IPS-18c (cell line): ENCODE data around the gene CASKIN1.
"Not testable (repeated sequence)": the region's sequence is repeated elsewhere in the genome, so short reads cannot be mapped to it uniquely, and the experiment has no call there.

Source experiments
- H3K4me3 ChIP-seq: 2 replicates; pipeline ENCODE4 v1.7.0; 2013; ENCODE audit warnings: low read depth, mild to moderate bottlenecking, low read length, moderate library complexity; ENCODE audit not compliant: insufficient read depth
- H3K9me3 ChIP-seq: one replicate; pipeline ENCODE4 v1.6.1; 2013; ENCODE audit warnings: mild to moderate bottlenecking, low read length, moderate library complexity; ENCODE audit not compliant: control insufficient read depth, insufficient read depth

Gene CASKIN1

DNA sequence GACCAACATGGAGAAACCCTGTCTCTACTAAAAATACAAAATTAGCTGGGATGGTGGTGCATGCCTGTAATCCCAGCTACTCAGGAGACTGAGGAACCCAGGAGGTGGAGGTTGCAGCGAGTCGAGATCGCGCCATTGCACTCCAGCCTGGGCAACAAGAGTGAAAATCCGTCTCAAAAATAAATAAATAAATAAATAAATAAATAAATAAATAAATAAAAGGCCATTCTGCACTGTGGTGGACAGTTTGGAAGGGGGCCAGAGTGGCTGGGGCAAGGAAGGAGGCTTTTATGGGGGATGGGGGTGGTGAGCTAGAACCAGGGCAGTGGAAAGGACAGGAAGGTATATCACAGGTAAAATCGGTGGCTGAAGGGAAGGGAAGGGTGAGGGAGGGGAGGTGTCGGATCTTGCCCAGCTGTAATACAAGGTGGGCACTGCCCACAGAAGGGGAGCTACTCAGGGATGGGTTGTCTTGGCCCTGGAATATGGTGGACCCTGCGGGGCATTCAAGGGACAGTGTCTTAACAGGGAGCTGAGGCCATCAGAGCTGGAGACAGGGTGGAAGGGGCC is 6.8 kb upstream of the CASKIN1 start:
- not testable (repeated sequence) for H3K4me3 ChIP-seq

GRCh38 chr16:2200313-2200712 is 3.9 kb upstream of the CASKIN1 start:
- no peak overlapping the region for H3K4me3 ChIP-seq
- H3K9me3 ChIP-seq = no peaks in the 10 kb centered on the region

More for the DNA sequence above, 6.8 kb upstream of the CASKIN1 start:
- not testable (repeated sequence) for H3K9me3 ChIP-seq

DNA sequence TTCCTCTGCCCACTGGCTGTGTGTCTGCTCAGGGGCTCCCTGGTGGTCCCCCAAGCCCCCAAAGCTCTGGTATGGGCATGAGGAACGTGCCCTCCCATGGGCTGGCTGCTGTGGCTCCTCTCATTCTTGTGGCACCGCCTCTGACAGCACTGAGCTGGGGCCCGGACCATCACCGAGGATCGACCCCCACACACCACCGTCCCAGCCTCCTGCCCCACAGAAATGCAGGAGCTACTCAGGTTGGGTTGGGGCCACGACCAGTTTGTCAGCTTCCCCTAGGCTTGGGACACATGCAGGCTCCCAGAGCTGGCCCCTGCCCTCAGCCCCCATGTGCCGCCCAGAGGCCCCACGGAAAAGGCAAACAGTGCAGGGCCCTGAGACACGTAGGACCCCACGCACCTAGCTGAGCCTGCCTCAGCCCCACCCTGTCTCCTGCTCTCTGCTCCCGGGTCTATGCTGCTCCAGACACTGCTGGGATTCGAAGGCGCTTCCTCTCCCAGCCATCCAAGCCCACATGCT is 3.3 kb upstream of the CASKIN1 start:
- Histone ChIP-seq H3K4me3 (no peak overlapping the region), H3K9me3 (no peaks in the 10 kb centered on the region)

GRCh38 chr16:2199095-2199494 is 2.7 kb upstream of the CASKIN1 start:
- Histone ChIP-seq H3K9me3 (no peaks in the 10 kb centered on the region), H3K4me3 (no peak overlapping the region)

- no peak overlapping the region for H3K4me3 ChIP-seq
- H3K9me3 ChIP-seq = no peaks in the 10 kb centered on the region
Observed at GRCh38 chr16:2198283-2198682, 1.9 kb upstream of the CASKIN1 start.

GRCh38 chr16:2197765-2198164 is 1.4 kb upstream of the CASKIN1 start:
- no peak overlapping the region for H3K4me3 ChIP-seq

DNA sequence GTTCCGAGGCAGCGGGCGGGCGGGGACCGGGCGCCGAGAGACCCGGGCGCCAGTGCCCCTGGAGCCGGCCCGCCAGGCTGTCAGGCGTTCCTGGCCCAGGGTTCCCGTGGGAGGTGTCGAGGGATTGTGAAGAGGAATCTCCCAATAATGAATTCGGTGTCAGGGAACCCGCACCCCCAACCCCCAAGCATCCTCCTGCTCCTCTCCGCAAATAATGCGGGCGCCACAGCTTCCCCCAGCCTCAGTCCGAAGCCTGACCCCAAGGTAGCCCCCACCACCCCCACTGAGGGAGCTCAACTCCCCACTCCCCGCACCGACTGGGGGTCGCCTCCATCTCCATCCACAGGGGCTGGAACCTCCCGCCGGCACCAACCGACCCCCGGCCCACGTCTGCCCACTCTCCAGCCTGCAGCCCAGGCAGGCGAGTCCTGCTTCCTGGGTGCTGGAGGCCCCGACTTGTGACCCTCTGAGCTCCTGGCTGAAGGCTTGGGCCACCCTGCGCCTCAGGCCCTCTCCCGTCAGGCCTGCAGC is 641 bp upstream of the CASKIN1 start:
- Histone ChIP-seq H3K4me3 (peak overlapping the region; percentile 51), H3K9me3 (no peaks in the 10 kb centered on the region)

More at GRCh38 chr16:2197765-2198164, 1.4 kb upstream of the CASKIN1 start:
- H3K9me3 ChIP-seq = no peaks in the 10 kb centered on the region

DNA sequence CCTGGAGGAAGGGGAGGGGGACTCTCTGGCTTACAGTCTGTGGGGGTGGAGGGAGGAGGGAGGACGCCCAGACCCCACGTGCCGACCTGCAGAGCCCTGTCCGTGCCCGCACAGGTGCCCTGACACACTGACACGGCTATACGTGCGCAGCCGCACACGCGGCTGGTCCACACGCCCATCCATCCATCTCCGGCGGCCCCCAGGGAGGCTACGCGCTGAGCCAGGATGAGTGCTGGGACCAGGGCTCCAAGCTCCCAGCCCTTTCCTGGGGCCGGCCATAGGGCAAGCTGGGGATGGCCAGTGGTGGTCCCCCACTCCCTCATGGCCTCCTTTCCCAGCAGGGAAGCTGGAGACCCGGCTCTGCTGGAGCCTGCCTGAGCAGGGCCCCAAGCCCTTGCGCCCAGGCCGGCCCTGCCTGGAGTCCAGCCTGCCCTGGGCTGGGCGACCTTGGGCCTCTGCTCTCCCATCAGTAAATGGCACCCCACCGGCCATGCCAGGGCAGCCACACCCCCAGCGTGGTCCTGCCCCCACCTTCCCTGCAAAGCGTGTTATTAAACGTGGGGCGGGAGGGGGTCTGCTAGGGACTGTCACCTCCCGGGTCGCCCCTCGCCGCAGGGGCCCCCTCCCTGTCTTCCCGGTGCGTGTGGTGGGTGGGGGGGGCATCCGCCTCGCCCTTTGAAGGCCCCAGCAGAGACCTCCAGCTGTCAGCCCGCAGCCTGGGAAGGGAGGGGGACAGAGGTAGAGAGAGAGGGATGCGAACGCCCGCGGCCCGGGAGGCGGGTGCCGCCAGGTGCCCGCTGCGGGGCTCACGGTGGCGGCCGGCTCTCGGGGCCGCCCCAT is 863 bp downstream of the CASKIN1 start:
- Histone ChIP-seq H3K4me3 (peak overlapping the region; percentile 57), H3K9me3 (no peaks in the 10 kb centered on the region)

DNA sequence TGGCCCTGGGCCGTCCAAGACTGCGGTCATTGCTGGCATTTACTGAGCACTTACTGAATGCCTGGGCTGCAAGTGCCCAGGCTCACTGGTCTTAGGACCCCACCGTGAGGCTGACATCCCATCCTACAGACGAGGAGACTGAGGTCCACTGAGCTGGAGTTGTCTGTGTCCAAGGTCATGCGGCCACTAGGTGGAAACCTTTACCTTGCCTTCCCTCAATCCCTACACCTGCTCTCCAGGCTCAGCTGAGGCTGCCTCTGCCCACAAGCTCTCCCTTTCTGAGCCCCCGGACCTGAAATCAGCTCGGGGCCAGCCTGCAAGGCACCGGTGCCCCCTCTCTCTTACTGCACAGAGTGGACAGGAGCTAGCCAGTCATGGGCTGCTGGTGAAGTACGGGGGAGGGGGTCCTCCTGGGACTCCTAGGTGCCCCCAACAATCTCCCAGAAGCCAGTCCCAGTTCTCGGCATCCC is 1.5 kb downstream of the CASKIN1 start:
- peak overlapping the region; percentile 57; the same call in 1 of the 2 replicates for H3K4me3 ChIP-seq

GRCh38 chr16:2194166-2194834 is 2.1 kb downstream of the CASKIN1 start:
- Histone ChIP-seq H3K4me3 (no peak overlapping the region), H3K9me3 (no peaks in the 10 kb centered on the region)

More for the DNA sequence above, 1.5 kb downstream of the CASKIN1 start:
- no peaks in the 10 kb centered on the region for H3K9me3 ChIP-seq

GRCh38 chr16:2191446-2191706 is 5.0 kb downstream of the CASKIN1 start:
- H3K9me3 ChIP-seq = no peaks in the 10 kb centered on the region

DNA sequence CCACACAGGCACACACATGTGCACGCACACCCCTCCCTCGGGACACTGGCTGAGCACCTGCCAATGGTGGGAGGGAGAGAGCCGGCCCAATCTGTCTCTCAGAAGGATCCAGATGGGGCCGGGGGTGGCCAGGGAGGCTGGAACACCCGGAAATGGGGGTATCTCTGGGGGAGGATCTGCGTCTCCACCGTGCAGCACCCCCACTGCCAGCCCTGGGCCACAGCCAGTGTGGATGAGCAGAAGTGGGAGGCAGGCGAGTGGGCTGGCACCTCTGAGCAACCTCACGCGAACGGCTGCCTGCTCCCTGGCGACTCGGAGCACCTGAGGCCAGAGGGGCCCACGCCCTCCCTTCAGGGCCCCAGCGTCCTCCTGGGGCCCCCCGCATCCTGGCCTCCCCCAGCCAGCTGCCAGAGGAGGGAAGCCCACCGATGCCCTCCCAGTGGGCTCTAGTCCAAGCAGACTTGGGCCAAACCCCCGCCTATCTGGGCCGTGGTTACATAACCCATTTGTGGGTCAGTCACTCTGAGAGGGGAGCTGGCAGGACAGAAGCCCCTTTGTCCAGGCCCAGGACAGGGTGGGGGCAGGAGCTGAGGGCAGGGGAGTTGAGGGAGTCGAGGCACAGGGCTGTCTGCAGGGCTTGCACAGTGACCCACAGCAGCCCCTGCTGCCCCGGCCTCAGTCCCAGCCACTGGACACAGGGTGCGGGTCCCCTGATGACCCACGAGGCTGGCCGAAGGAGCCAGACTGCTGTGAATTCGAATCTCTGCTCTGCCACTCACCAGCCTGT is 5.6 kb downstream of the CASKIN1 start:
- H3K9me3 ChIP-seq = no peaks in the 10 kb centered on the region
- H3K4me3 ChIP-seq = no peak overlapping the region

More at GRCh38 chr16:2191446-2191706, 5.0 kb downstream of the CASKIN1 start:
- no peak overlapping the region for H3K4me3 ChIP-seq

DNA sequence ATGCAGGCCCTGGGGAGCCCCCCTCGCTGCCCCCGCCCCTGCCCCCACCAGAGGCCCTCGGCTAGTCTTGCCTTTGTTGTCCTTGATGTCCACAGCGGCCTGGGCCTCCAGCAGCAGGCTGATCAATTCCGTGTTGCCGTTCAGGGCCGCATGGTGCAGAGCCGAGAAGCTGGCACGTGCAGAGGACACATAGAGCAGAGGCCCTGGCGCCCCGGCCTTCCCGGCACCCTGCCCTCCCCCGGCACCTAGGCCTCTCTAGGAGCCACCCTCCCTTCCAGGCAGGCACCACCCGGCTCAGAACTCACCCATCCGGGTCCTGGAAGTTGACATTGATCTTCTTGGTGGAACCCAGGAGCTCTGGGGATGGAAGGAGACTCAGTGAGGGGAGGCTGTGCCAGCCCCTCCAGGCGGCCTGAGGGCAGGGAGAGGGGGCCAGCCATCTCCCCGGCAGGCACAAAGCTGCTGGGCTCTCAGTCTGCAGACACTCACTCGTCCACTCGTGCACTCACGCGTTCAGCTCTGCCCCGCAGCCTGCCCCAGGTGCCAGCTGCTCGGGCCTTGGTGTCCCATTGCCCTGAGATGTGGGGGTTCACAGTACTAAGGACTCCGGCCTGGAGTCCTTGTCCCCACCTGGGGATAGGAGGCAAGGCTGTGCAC is 6.3 kb downstream of the CASKIN1 start:
- Histone ChIP-seq H3K4me3 (no peak overlapping the region), H3K9me3 (no peaks in the 10 kb centered on the region)

DNA sequence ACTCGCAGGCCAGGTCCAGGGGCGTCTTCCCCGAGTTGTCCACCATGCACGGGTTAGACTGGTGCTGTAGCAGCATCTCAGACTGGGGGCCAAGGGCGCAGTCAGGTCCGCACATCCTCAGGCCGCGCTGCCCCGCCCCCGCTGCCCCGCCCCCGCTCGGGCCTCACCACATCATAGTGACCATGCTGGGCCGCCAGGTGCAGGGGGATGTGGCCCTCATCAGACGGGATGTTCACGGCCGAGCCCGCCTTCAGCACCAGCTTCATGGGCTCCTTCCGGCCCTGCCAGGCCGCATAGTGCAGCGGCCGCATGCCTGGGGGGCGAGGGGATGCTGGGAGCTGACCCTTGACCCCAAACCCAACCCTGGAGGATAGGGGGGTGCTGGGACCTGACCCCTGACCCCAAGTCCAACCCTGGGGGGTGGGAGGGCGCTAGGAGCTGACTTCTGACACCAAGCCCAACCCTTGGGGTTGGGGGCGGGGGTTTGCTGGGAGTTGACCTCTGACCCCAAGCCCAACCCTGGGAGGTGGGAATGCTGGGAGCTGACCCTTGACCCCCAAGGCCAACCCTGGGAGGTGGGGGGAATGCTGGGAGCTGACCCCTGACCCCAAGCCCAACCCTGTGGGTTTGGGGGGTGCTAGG is 7.0 kb downstream of the CASKIN1 start:
- H3K9me3 ChIP-seq = no peaks in the 10 kb centered on the region
- no peak overlapping the region for H3K4me3 ChIP-seq

- Histone ChIP-seq H3K4me3 (no peak overlapping the region), H3K9me3 (no peaks in the 10 kb centered on the region)
Observed at GRCh38 chr16:2188395-2188794, 8.0 kb downstream of the CASKIN1 start.

- Histone ChIP-seq H3K9me3 (no peaks in the 10 kb centered on the region), H3K4me3 (no peak overlapping the region)
Observed at GRCh38 chr16:2187212-2187611, 9.2 kb downstream of the CASKIN1 start.
